B cell (primary cell): Measurements from ENCODE around the gene CIAPIN1. TPM values are rescaled to one million over a fixed set of nuclear protein-coding genes. Genes with fewer than 3 reads are reported as not detected.

Experiments
- ATAC-seq: fragments of 200-7000 bp; cut with Tn5 transposase; one replicate; pipeline ENCODE4 v1.10.0; 2021; ENCODE audit warnings: low read depth, mild to moderate bottlenecking, moderate number of reproducible peaks, moderate library complexity
- CTCF ChIA-PET: fragments of 350-600 bp; sonication (Branson Sonifier 250); formaldehyde crosslinking; loops from one replicate; lab custom pipeline; 2021; ENCODE audit warnings: antibody characterized with exemption, inconsistent platforms; lab: Charles Lee
- POLR2A ChIA-PET: fragments of 350-600 bp; sonication (Branson Sonifier 250); formaldehyde crosslinking; loops from one replicate; lab custom pipeline; 2021; ENCODE audit warnings: antibody characterized with exemption; lab: Charles Lee
- DNase-seq: peaks from one replicate; pipeline ENCODE4 v3.0.0; 2013
- H2AFZ ChIP-seq: 2 replicates; pipeline ENCODE4 v1.6.1; 2012; ENCODE audit warnings: mild to moderate bottlenecking, low read depth, low read length; ENCODE audit not compliant: insufficient read depth, poor library complexity, severe bottlenecking
- H3K27ac ChIP-seq, 2 donors: 1 replicate in 1 of 2; 2 replicates in 1 of 2; pipeline ENCODE4 v1.5.1; 2012 to 2013; ENCODE audit warnings: low read length in 2 of 2, mild to moderate bottlenecking in 2 of 2, moderate library complexity in 1 of 2
- H3K27me3 ChIP-seq, 4 experiments: fragments of 200-600 bp in 1 of 4; sonication (generic) in 1 of 4; replicated peaks in 1 of 4; 1 replicate in 2 of 4; 2 replicates in 2 of 4; pipeline versions ENCODE4 v1.6.1 to v1.7.0; 2013 to 2016; ENCODE audit warnings: low read length in 3 of 4, mild to moderate bottlenecking in 2 of 4, mixed read lengths in 1 of 4, moderate library complexity in 1 of 4; ENCODE audit not compliant: insufficient read depth in 4 of 4, control insufficient read depth in 3 of 4; ENCODE audit errors: control extremely low read depth in 1 of 4
- H3K36me3 ChIP-seq, 2 experiments: replicated peaks in 1 of 2; 1 replicate in 1 of 2; 2 replicates in 1 of 2; pipeline versions ENCODE4 v1.6.1 to v1.7.1; 2013; ENCODE audit warnings: low read length in 1 of 2; ENCODE audit not compliant: insufficient read depth in 2 of 2, control insufficient read depth in 1 of 2; ENCODE audit errors: control extremely low read depth in 1 of 2, extremely low read depth in 1 of 2
- H3K4me1 ChIP-seq, 2 donors: fragments of 200-600 bp in 1 of 2; sonication (generic) in 1 of 2; 1 replicate in 1 of 2; 2 replicates in 1 of 2; pipeline versions ENCODE4 v1.5.1 to v1.6.1; 2013 to 2017; ENCODE audit warnings: low read length in 2 of 2; ENCODE audit not compliant: control insufficient read depth in 2 of 2, insufficient read depth in 2 of 2
- H3K4me2 ChIP-seq: replicated peaks from 2 replicates; pipeline ENCODE3; 2012; ENCODE audit warnings: mild to moderate bottlenecking, low read depth, low read length; ENCODE audit not compliant: poor library complexity, severe bottlenecking
- H3K4me3 ChIP-seq, 5 experiments: fragments of 200-600 bp in 1 of 5; sonication (generic) in 1 of 5; 1 replicate in 3 of 5; 2 replicates in 2 of 5; pipeline versions ENCODE4 v1.5.1 to v1.7.0; 2011 to 2016; ENCODE audit warnings: low read length in 4 of 5, mild to moderate bottlenecking in 4 of 5, low read depth in 2 of 5, control low read depth in 1 of 5, moderate library complexity in 1 of 5; ENCODE audit not compliant: insufficient read depth in 1 of 5; ENCODE audit errors: control extremely low read depth in 1 of 5, extremely low read depth in 1 of 5
- H3K79me2 ChIP-seq: fragments of 200-600 bp; sonication (generic); one replicate; pipeline ENCODE4 v1.6.0; 2016; ENCODE audit warnings: low read length; ENCODE audit not compliant: control insufficient read depth, insufficient read depth
- H3K9ac ChIP-seq: fragments of 200-600 bp; sonication (generic); 2 replicates; pipeline ENCODE4 v1.6.1; 2017; ENCODE audit warnings: mild to moderate bottlenecking, low read length, moderate library complexity
- H3K9me3 ChIP-seq, 3 donors: one replicate each; pipeline versions ENCODE4 v1.6.1 to v1.7.1; 2013; ENCODE audit warnings: low read length in 2 of 3; ENCODE audit not compliant: control insufficient read depth in 2 of 3, insufficient read depth in 1 of 3; ENCODE audit errors: control extremely low read depth in 1 of 3
- H4K20me1 ChIP-seq: 2 replicates; pipeline ENCODE4 v1.6.0; 2012; ENCODE audit warnings: mild to moderate bottlenecking, low read length; ENCODE audit not compliant: insufficient read depth, control insufficient read depth, poor library complexity, severe bottlenecking
- H3K27ac Mint-ChIP-seq: one replicate; pipeline ENCODE4 v1.8.0; 2021; ENCODE audit warnings: mixed read lengths
- H3K27me3 Mint-ChIP-seq: one replicate; pipeline ENCODE4 v1.8.0; 2021; ENCODE audit warnings: mixed read lengths
- H3K4me1 Mint-ChIP-seq: one replicate; pipeline ENCODE4 v1.8.0; 2021; ENCODE audit warnings: mixed read lengths
- H3K4me3 Mint-ChIP-seq: one replicate; pipeline ENCODE4 v1.8.0; 2021; ENCODE audit warnings: mixed read lengths
- H3K9me3 Mint-ChIP-seq: one replicate; pipeline ENCODE4 v1.8.0; 2022; ENCODE audit warnings: mixed read lengths; ENCODE audit not compliant: insufficient read depth
- CTCF ChIP-seq: fragments of 200-600 bp; IDR thresholded peaks from one replicate; pipeline ENCODE4 v1.8.0; 2022; ENCODE audit warnings: antibody characterized with exemption, mild to moderate bottlenecking
- EZH2 ChIP-seq: IDR thresholded peaks from 2 replicates; pipeline ENCODE4 v1.6.1; 2012; ENCODE audit warnings: borderline replicate concordance, low read depth, mild to moderate bottlenecking, moderate library complexity, low read length; ENCODE audit not compliant: insufficient read depth, poor library complexity, severe bottlenecking
- WGBS: methylation state at CpG from one replicate; pipeline ENCODE4 v1.1.5; 2013; ENCODE audit warnings: missing lambda C conversion rate; ENCODE audit not compliant: insufficient coverage; 5-methylcytosine and 5-hydroxymethylcytosine counted together
- intact Hi-C: fragments of 100-400 bp; cut with micrococcal nuclease; formaldehyde crosslinking; loops from one replicate; pipeline ENCODE4 v1.10.0; 2022
- polyA plus RNA-seq: library from polyadenylated mRNA; depleted of rRNA; stranded (reverse); fragments of >200 nt; gene quantifications from 2 replicates; pipeline ENCODE4 v1.2.3, GENCODE V29; 2012
- total RNA-seq, 2 donors: library from RNA; stranded (reverse); fragments of 120-200 nt in 1 of 2; gene quantifications; 1 replicate in 1 of 2; 2 replicates in 1 of 2; pipeline versions ENCODE4 v1.2.3 to v1.2.4, GENCODE V29; 2013 to 2022

CIAPIN1 gene
- total and polyA plus RNA-seq, 2 donors (not counting 1 experiment from before 2014, with no cell fraction given), result 22.0 to 45.7 TPM

- no peak overlapping the region for H3K4me3 Mint-ChIP-seq
- H3K27me3 Mint-ChIP-seq, result no peaks in the 10 kb centered on the region
- intact Hi-C loops, result no loop called here
- no peaks in the 10 kb centered on the region for H3K36me3 ChIP-seq
- no peaks in the 10 kb centered on the region for H3K9me3 Mint-ChIP-seq
- H3K4me2 ChIP-seq, result no peak overlapping the region
- no peaks in the 10 kb centered on the region for H3K27me3 ChIP-seq
- H3K79me2 ChIP-seq, result no peaks in the 10 kb centered on the region
- peaks cover 24% of the 10 kb centered on the region for H3K4me1 Mint-ChIP-seq
- no peaks in the 10 kb centered on the region for H4K20me1 ChIP-seq
- TF ChIP-seq CTCF, result no peak
- TF ChIP-seq EZH2, result no peak
- POLR2A ChIA-PET, result no interaction called here
- WGBS, result 67% methylated on average over 3 of the region's 5 CpGs
- H3K4me1 ChIP-seq, result peaks cover 0 to 15% of the 10 kb centered on the region in 2 donors
- ATAC-seq, result no peak
- CTCF ChIA-PET, result interaction anchor here (0.6 to 1.6 kb wide), 2 partner anchors 10 to 691 kb away, joined by 3 to 4 read pairs; no protein-coding TSS in a partner anchor
- H3K9ac ChIP-seq, result no peak overlapping the region
- H3K27ac ChIP-seq, result no peak overlapping the region
- H3K27ac Mint-ChIP-seq, result no peak overlapping the region
- no peak overlapping the region for H2AFZ ChIP-seq
- H3K4me3 ChIP-seq, result no peak overlapping the region
- no peak for DNase-seq
- peaks cover 0 to 14% (median 0%) of the 10 kb centered on the region in 3 donors for H3K9me3 ChIP-seq
Observed at GRCh38 chr16:57390636-57391295, 56.4 kb downstream of the CIAPIN1 start.

GRCh38 chr16:57389087-57389468 lies 58.1 kb downstream of the CIAPIN1 start:
- DNase-seq (no peak), ATAC-seq (no peak)
- WGBS, result 96% methylated on average over 3 of the region's 3 CpGs
- H3K4me1 ChIP-seq, result peaks cover 16 to 32% of the 10 kb centered on the region in 2 donors
- no peak overlapping the region for H3K9ac ChIP-seq
- H3K4me3 ChIP-seq, result no peak overlapping the region
- no peak for TF ChIP-seq CTCF
- intact Hi-C loops, result no loop called here
- ChIA-PET POLR2A (no interaction called here), CTCF (no interaction called here)
- peaks cover 0 to 4% (median 0%) of the 10 kb centered on the region in 3 donors for H3K9me3 ChIP-seq
- no peak overlapping the region for H3K4me2 ChIP-seq
- H3K27me3 Mint-ChIP-seq, result no peaks in the 10 kb centered on the region
- H3K4me1 Mint-ChIP-seq, result peaks cover 39% of the 10 kb centered on the region
- H3K27ac ChIP-seq, result no peak overlapping the region
- H3K9me3 Mint-ChIP-seq, result no peaks in the 10 kb centered on the region
- no peaks in the 10 kb centered on the region for H4K20me1 ChIP-seq
- no peaks in the 10 kb centered on the region for H3K27me3 ChIP-seq
- H3K4me3 Mint-ChIP-seq, result no peak overlapping the region
- H2AFZ ChIP-seq, result no peak overlapping the region
- no peaks in the 10 kb centered on the region for H3K79me2 ChIP-seq
- H3K36me3 ChIP-seq, result no peaks in the 10 kb centered on the region
- H3K27ac Mint-ChIP-seq, result no peak overlapping the region
